Activated T-cell treated with anti-CD3 and anti-CD28 coated beads, Interleukin-2, amount 50 U/mL, for 24 hours (primary cell): Measurements from ENCODE around the gene CD34.

Source experiments
- DNase-seq: peaks from one replicate; pipeline ENCODE4 v3.0.0-alpha.2; 2020
- H3K27ac Mint-ChIP-seq: 2 replicates; pipeline ENCODE4 v1.8.0; 2020; ENCODE audit warnings: mild to moderate bottlenecking, mixed read lengths
- H3K27me3 Mint-ChIP-seq: 2 replicates; pipeline ENCODE4 v1.8.0; 2020; ENCODE audit warnings: mixed read lengths
- H3K36me3 Mint-ChIP-seq: 2 replicates; pipeline ENCODE4 v1.8.0; 2020; ENCODE audit warnings: low read depth, mixed read lengths
- H3K4me1 Mint-ChIP-seq: 2 replicates; pipeline ENCODE4 v1.8.0; 2020; ENCODE audit warnings: low read depth, mixed read lengths
- H3K4me3 Mint-ChIP-seq: 2 replicates; pipeline ENCODE4 v1.8.0; 2020; ENCODE audit warnings: mild to moderate bottlenecking, moderate library complexity, mixed read lengths
- H3K9me3 Mint-ChIP-seq: 2 replicates; pipeline ENCODE4 v1.8.0; 2020; ENCODE audit warnings: mixed read lengths

Gene CD34, protein sequence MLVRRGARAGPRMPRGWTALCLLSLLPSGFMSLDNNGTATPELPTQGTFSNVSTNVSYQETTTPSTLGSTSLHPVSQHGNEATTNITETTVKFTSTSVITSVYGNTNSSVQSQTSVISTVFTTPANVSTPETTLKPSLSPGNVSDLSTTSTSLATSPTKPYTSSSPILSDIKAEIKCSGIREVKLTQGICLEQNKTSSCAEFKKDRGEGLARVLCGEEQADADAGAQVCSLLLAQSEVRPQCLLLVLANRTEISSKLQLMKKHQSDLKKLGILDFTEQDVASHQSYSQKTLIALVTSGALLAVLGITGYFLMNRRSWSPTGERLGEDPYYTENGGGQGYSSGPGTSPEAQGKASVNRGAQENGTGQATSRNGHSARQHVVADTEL

DNA sequence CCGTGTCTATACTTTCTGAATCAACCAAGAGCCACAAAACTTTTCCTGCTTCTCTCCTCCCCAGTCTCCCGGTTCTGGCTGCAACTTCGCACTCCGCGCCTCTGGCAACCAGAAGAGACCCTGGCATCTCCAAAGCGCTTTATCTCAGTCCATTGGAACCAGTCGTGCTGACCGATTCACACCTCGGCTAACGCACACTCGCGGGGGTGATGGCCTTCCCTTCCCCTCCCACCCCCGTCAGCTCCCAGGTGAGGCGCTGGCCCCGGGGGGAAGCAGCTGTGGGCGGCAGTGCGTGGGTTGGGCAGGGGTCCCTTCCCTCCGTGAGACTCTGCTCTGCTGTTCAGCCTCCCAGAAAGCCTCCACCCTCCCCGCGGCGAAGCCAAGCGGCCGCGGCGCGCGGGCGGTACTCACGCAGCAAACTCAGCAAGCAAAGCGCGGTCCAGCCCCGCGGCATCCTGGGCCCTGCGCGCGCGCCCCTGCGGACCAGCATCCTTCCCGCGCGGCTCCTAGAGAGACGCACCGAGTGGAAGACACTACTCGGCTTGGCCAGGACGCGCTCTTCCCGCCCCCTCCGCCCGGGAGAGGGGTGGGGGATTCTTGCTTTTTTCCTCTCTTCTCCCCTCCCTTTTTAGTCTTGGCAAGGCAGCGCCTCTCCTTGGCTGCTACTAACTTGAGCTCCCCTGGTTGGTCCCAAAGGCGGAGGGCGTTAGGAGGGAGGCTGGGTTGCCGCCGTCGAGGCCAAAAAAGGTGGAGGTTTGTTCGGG lies at the start of gene CD34:
Gene CD34, minus strand, starts transcription at position 535 of the 764 bp plus-strand sequence. Its CDS starts 45 bp downstream, at position 490.
- no peak for DNase-seq
- H3K4me1 Mint-ChIP-seq, result peaks cover 13% of the 10 kb centered on the region
- H3K4me3 Mint-ChIP-seq, result peak within 1 kb of the TSS; percentile 60
- H3K36me3 Mint-ChIP-seq, result no peaks in the 10 kb centered on the region
- no peaks in the 10 kb centered on the region for H3K9me3 Mint-ChIP-seq
- peaks cover 67% of the 10 kb centered on the region for H3K27me3 Mint-ChIP-seq
- no peak within 1 kb of the TSS for H3K27ac Mint-ChIP-seq

DNA sequence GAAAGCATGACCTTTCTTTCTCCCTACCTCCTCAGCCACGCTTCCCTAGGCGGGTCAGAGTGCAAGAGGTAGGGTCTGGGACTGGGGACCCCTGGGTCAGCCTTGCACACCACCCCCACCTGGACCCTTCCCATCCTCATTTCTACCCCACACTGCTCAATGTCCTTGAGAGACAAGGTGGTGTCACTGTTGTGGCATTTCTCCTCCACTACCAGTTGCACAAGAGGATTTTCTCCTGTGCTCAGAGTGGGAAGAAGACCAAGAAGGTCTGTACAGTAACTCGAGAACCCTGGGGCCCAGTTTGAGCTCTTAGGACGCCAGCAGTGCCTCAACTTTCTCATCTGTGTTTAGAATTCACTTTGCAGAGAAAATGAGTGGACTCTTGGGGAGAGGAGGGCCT lies 49.4 kb upstream of the CD34 start:
- H3K27me3 Mint-ChIP-seq, result peaks cover 59% of the 10 kb centered on the region
- no peaks in the 10 kb centered on the region for H3K36me3 Mint-ChIP-seq
- H3K4me3 Mint-ChIP-seq, result no peak overlapping the region

DNA sequence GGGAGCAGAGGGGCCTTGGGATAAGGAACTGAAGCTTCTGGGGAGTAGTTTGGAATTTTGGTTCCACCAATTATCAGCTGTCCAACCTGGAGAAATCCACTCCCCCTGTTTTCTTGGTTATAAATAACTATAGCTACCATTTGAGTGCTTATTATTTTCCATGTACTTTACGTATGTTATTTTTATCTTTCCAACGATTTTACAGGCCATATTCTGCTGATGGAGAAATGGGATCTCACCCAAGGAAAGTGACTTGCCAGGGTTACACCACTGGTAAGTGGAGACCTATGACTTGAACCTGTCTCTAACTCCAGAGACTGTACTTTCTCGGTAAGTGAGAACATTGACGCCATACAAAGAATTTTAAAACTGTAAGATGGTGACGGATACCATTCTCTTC lies 49.0 kb upstream of the CD34 start:
- DNase-seq, result no peak
- Mint-ChIP-seq H3K36me3 (no peaks in the 10 kb centered on the region), H3K27ac (no peak overlapping the region), H3K4me1 (peaks cover 15% of the 10 kb centered on the region), H3K4me3 (peak overlapping the region; percentile 66), H3K27me3 (peaks cover 60% of the 10 kb centered on the region), H3K9me3 (no peaks in the 10 kb centered on the region)

More for the DNA sequence above, 49.4 kb upstream of the CD34 start:
- Mint-ChIP-seq H3K4me1 (peaks cover 15% of the 10 kb centered on the region), H3K9me3 (no peaks in the 10 kb centered on the region), H3K27ac (no peak overlapping the region)
- no peak for DNase-seq

DNA sequence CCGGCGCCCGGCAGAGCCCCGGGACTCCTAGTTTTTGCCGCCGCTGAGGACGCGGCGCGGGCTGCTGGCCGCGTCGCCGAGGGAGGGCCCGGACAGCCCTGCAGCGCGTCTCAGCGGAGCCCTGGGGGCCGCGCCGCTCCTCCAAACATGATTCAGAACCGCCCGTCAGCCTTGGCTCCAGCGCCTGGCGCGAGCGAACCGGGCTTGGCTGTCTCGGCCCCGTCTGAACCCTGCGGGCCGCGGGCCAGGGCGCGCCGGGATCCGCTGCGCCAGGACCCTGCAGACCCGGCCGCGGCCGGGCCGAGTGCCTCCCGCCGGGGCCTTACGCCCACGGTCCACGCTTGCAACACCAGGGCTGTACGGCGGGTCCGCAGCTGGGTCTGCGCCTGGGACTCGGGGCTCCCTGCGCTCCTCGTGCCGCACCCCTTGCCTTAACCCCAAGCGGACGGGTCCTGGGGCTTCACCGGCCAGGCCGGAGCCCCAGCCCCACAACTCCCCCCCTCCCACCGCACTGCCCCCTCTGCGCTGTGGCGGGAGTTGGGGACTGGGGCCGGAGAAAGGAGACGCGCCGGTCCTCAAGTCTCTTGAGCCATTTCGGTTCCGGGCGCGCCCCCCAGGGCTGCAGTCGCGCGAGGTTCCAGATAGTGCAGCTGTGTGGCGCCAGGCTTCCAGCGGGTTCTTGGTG lies 48.4 kb upstream of the CD34 start:
- DNase-seq, result peak; percentile 47
- Mint-ChIP-seq H3K9me3 (no peaks in the 10 kb centered on the region), H3K4me1 (peaks cover 15% of the 10 kb centered on the region), H3K36me3 (no peaks in the 10 kb centered on the region), H3K4me3 (peak overlapping the region; percentile 66), H3K27ac (no peak overlapping the region), H3K27me3 (peaks cover 57% of the 10 kb centered on the region)

DNA sequence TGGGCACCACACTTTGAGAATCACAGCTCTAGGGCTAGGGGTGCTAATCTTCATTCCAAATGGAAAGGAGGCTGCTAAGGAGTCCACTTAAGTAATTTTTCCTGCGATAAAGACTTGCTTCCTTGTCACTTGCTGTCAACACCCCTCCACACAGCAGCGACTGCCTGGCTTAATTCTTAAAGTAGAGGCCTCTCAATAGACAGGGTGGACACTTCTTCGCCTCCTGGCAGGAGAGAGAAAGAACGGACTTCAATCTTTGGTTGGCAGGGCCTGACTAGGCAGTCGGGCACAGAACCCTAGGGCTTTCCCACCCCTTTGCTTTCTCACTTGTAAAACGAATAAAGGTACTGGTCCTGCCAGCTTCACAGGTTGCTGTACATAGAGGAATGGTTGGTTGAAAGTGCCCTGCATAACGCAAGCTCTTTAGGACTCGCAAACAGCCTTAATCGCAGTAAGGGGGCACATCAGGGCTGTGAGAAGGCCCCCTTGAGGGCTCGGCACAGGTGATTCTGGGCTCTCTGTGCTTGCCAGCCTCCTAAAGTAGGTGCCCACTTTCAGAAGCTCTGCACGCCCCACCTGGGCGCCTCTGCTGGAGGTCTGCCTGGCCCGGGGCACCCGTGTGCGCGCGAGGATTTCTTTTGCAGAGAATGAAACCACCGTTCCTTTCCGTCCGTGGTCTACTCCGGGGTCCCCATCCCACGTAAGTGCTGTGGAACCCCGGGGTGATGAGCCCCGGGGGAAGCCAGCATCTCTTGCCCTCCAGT lies 47.6 kb upstream of the CD34 start:
- H3K4me3 Mint-ChIP-seq, result peak overlapping the region; percentile 53
- DNase-seq, result no peak
- H3K9me3 Mint-ChIP-seq, result no peaks in the 10 kb centered on the region
- peaks cover 57% of the 10 kb centered on the region for H3K27me3 Mint-ChIP-seq
- peaks cover 11% of the 10 kb centered on the region for H3K4me1 Mint-ChIP-seq
- H3K36me3 Mint-ChIP-seq, result no peaks in the 10 kb centered on the region
- H3K27ac Mint-ChIP-seq, result no peak overlapping the region

DNA sequence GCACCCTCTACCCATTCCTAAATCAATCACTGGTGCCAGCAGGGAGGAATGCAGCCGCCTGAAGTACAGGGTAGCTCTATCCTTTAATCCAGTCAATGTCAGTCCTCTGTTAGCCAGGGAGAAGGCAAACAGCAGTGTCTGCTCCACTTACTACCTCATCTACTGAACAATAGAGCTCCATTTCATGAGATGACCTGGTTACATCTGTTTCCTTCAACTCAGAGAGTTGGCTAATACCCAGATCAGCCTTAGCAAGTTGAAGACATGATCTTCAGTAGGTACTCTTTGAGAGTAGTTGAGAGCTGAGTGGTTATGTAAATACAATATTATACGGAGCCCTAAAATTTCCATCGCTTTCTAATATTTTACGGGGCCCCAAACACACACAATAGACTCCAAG lies 46.1 kb upstream of the CD34 start:
- H3K4me1 Mint-ChIP-seq, result peaks cover 4% of the 10 kb centered on the region
- H3K27ac Mint-ChIP-seq, result no peak overlapping the region
- H3K27me3 Mint-ChIP-seq, result peaks cover 62% of the 10 kb centered on the region
- H3K36me3 Mint-ChIP-seq, result no peaks in the 10 kb centered on the region
- no peak overlapping the region for H3K4me3 Mint-ChIP-seq
- DNase-seq, result no peak
- no peaks in the 10 kb centered on the region for H3K9me3 Mint-ChIP-seq

DNA sequence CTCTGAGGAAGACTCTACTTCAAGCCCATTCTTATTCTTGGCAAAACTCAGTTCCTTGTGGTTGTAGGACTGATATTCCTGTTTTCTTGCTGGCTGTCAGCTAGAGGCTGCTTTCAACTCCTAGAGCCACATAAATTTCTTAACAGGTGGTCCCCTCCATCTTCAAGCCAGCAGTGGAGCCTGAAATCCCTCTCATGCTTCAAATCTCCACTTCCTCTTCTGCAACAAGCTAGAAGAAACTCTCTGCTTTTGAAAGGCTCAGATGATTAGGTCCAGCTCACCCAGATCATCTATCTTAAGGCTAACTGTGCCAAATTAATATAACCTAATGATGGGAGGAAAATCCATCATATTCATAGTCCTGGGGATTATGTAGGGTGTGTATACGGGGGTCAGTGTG lies 43.2 kb upstream of the CD34 start:
- no peak for DNase-seq
- Mint-ChIP-seq H3K4me3 (no peak overlapping the region), H3K36me3 (no peaks in the 10 kb centered on the region), H3K27me3 (peaks cover 42% of the 10 kb centered on the region), H3K27ac (no peak overlapping the region), H3K9me3 (no peaks in the 10 kb centered on the region), H3K4me1 (no peaks in the 10 kb centered on the region)

DNA sequence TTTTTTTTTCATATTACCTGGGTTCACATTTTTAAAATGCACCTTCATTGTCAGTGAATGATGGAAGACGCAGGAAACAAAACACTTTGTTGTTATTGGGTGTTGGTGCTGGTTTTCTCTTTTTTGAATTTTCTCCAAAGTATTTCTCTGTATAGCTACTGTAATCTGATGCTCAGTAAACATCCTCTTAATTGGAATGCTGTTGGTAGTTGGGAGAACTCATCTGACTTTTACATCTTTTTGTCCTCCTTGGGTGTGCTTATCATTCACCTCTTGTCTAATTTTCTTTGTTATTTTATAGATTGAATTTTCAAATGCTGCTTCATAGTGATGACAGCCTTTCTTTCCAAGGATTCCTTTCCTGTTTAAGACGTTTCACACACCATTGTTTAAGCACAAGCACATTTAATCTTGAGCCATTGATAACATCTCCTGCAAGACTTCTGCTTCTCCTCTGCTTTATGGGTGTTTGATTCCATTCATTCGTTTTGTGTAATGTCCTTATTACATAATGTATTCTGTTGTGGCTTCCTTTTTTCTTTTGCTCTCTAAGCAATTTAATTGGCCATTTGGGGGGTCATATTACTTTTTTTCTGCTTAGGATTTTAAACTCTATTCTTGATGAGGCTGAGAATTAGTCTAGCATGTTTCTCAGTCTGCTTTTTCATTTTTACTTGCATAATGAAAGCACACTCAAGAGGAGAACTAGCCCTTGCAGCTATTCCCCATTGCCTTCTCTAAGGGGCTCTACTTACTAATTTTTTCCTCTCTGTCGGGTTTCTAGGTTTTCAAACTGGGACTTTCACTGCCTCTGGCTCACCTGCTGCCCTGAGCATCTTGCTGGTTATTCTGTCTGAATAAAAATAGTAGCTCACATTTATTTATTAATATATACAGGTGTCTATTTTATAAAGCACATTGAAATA lies 42.0 kb upstream of the CD34 start:
- Mint-ChIP-seq H3K27me3 (peaks cover 30% of the 10 kb centered on the region), H3K4me1 (no peaks in the 10 kb centered on the region)

DNA sequence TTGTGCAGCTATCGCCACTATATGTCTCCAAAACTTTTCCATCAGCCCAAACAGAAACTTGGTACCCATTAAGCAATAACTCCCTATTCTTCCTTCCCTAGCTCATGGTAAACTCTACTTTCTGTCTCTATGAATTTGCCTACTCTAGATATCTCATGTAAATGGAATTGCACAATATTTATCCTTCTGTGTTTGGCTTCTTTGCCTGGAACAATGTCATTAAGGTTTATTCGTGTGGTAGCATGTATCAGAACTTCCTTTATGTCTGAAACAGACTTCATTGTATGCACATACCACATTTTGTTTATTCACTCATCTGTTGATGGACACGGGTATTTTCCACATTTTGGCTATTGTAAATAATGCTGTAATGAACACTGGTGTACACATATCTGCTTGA lies 40.7 kb upstream of the CD34 start:
- Mint-ChIP-seq H3K4me1 (no peaks in the 10 kb centered on the region), H3K27me3 (peaks cover 21% of the 10 kb centered on the region), H3K9me3 (no peaks in the 10 kb centered on the region), H3K36me3 (no peaks in the 10 kb centered on the region), H3K4me3 (no peak overlapping the region), H3K27ac (no peak overlapping the region)
- DNase-seq, result no peak

More for the DNA sequence above, 42.0 kb upstream of the CD34 start:
- no peak overlapping the region for H3K27ac Mint-ChIP-seq
- no peak for DNase-seq
- no peaks in the 10 kb centered on the region for H3K9me3 Mint-ChIP-seq
- no peak overlapping the region for H3K4me3 Mint-ChIP-seq
- no peaks in the 10 kb centered on the region for H3K36me3 Mint-ChIP-seq

DNA sequence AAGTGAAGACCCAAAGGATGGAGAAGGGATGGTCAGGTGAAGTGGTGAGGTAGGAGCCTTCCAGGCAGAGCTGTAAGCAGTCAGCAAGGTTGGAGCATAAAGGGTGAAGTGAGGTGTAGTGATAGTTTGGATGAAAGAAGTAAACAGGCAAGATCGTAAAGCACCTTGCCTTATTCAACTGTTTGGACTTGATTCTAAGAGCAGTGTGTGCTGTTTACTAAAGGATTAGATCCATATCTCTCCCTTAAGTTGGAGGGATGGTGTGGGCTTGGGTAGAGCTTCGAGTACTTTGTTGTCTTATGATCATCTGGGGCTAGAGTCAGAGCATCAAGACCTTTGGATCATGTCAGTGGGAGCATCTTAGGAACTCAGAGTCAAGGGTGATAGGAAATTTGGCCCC lies 39.8 kb upstream of the CD34 start:
- no peaks in the 10 kb centered on the region for H3K4me1 Mint-ChIP-seq
- H3K9me3 Mint-ChIP-seq, result no peaks in the 10 kb centered on the region
- no peaks in the 10 kb centered on the region for H3K36me3 Mint-ChIP-seq
- H3K4me3 Mint-ChIP-seq, result no peak overlapping the region
- H3K27me3 Mint-ChIP-seq, result peaks cover 14% of the 10 kb centered on the region
- no peak for DNase-seq
- H3K27ac Mint-ChIP-seq, result no peak overlapping the region

DNA sequence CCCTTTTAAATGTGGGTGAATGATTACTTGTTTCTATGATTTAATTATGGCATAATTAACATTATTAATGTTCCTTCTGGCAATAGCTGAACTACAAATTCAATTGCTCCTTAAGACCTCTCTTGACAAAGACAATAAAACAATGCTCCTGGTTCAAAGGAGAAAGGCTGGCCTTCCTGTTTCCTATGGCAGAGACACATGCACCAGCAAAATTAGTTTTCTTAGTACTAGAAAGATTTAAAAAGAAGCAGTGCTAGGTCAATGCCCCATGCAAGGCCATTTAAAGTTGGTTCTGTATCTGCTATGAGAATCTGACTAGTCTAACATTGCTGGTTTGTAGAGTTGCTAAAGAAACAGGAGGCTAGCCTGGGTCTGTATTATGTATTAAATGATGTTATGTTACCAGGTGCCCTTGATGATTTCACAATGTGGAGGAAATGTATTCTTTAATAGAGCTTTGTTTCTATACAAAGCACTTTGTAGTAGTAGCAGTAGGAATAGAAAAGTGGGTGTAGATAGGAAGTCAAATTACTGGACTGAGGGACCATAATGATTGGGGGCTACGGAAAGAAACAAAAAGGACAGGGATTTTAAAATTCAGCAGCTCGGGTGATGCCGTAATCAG lies 38.8 kb upstream of the CD34 start:
- Mint-ChIP-seq H3K27me3 (peaks cover 8% of the 10 kb centered on the region), H3K9me3 (no peaks in the 10 kb centered on the region), H3K36me3 (no peaks in the 10 kb centered on the region), H3K4me3 (no peak overlapping the region), H3K27ac (no peak overlapping the region), H3K4me1 (no peaks in the 10 kb centered on the region)
- no peak for DNase-seq

DNA sequence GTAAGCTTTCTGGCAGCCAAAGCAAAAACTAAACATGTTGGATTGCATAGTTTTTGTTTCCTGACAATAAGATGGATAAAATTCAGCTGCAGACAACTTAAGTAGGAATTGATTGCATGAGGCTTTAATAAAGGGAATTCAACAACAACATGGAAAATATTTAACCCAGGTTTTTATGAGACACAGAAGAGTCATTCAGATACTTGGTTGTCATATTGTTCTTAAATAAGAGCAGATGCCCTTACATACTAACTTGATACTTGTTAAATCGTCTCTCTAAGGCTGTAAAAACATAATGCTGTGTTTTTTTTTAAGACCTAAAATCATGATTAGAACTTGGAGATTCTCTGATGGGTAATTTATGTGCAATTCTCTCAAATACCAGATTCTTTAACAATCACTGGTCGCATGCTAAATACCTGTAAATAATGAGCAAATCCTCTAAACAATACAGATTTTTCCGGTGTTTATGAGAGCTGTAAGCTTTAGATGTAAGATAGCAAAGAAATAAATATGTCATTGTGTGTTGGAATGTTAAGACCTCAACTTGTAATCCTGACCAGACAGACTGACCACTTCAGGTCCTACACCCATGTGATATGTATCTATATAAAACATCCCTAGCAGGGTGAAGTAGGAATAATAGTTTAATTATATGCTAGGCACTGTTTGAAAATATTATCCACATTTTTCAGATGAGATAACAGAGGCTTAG lies 37.8 kb upstream of the CD34 start:
- DNase-seq, result no peak
- H3K9me3 Mint-ChIP-seq, result no peaks in the 10 kb centered on the region
- peaks cover 8% of the 10 kb centered on the region for H3K27me3 Mint-ChIP-seq
- no peak overlapping the region for H3K27ac Mint-ChIP-seq
- H3K4me3 Mint-ChIP-seq, result no peak overlapping the region
- H3K4me1 Mint-ChIP-seq, result no peaks in the 10 kb centered on the region
- no peaks in the 10 kb centered on the region for H3K36me3 Mint-ChIP-seq

DNA sequence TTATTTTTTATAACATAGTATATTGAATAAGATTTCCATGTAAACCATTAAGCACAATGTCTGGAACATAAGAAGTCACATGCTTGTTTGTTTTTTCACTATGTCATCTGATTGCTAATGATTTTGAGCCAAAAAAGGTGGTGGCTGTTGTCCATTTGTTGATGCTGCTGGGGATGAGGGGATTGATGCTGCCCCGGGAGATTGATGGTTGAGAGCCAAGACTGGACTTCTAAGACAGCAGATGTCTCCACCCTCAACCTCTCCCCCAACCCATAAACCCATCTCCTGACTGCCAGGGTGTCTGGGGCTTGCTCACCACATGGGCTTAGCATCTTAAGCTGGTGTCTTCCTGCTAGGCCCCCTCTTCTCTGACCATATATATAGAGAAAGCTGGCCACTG lies 35.8 kb upstream of the CD34 start:
- no peaks in the 10 kb centered on the region for H3K4me1 Mint-ChIP-seq
- no peak for DNase-seq
- H3K27ac Mint-ChIP-seq, result no peak overlapping the region
- no peak overlapping the region for H3K4me3 Mint-ChIP-seq
- peaks cover 14% of the 10 kb centered on the region for H3K27me3 Mint-ChIP-seq
- no peaks in the 10 kb centered on the region for H3K9me3 Mint-ChIP-seq
- no peaks in the 10 kb centered on the region for H3K36me3 Mint-ChIP-seq
